ENCODE measurements around the gene IL27RA.

DNA sequence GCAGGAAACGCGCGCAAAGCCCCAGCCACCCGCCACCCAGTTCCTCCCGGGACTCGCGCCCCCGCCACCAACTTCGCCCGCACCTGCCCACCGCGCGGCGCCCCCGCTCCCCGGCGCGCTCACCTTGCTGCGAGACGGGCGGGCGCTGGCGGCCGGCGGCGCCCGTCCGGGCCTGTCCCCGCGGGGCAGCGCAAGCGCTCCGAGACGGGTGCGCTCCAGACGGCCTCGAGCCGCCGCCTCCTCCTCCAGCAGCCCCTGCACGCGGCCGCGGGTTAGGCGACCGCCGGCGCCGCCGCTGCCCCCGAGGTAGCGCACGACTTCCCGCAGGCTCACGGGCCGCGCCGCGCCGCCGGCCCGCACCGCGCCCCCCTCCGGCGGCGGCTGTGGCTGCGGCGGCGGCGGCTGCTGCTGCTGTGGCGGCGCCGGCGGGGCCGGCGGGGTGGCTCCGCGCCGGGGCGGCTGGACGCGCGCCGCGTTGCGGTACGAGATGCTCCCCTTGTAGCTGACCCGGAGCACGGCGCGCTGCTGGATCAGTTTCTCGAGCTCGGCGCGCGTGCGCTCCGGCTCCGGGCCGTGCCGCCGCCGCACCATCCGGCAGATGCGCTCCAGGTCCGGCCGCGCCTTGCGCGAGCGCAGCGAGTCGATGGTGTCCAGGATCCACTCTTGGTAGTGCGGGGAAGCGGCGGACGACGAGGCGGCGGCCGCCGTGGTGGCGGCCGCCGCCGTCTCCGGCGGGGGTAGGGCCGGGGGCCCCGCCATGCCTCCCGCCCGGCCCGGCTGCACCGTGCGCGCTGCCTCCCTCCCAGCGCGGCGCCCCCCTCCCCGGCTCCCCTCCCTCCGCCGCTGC, 58.3 kb downstream of the IL27RA start:
- no peak for TF ChIP-seq EZH2 (IDR thresholded peaks at IDR 0.05; ENCODE audit: borderline replicate concordance, insufficient read depth, low read depth, low read length, poor library complexity, severe bottlenecking)
- TF ChIP-seq, protein P1, sequence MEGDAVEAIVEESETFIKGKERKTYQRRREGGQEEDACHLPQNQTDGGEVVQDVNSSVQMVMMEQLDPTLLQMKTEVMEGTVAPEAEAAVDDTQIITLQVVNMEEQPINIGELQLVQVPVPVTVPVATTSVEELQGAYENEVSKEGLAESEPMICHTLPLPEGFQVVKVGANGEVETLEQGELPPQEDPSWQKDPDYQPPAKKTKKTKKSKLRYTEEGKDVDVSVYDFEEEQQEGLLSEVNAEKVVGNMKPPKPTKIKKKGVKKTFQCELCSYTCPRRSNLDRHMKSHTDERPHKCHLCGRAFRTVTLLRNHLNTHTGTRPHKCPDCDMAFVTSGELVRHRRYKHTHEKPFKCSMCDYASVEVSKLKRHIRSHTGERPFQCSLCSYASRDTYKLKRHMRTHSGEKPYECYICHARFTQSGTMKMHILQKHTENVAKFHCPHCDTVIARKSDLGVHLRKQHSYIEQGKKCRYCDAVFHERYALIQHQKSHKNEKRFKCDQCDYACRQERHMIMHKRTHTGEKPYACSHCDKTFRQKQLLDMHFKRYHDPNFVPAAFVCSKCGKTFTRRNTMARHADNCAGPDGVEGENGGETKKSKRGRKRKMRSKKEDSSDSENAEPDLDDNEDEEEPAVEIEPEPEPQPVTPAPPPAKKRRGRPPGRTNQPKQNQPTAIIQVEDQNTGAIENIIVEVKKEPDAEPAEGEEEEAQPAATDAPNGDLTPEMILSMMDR (IDR thresholded peaks at IDR 0.05): peak; percentile 25
